NCI-H2196 (cell line): ENCODE results near the gene TCF7L1.
"Not testable (repeated sequence)": the region's sequence is repeated elsewhere in the genome, so short reads cannot be mapped to it uniquely, and the experiment has no call there.

ENCODE experiments used
- DNase-seq: peaks from one replicate; lab custom pipeline; 2025; ENCODE audit not compliant: unreplicated experiment; lab: John Stamatoyannopoulos, UW

TCF7L1 gene

DNA sequence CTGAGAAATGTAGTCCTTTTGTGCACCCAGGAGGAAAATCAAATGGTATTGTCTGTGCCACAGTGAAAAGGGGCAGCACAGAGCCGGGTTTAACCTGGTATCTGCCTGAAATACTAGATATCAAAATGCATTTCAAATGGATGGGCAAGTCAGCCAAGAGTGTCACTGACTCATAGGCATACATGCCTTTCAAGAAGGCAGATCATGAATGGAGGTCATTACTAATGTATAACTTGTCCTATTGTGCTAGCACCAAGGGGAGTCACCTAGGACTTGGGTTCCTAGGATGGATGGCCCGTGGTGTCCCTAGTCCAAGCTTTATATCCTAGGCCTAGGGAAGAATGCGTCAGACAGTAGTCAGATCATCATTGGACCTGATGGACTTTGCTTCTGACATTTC lies 49.9 kb downstream of the TCF7L1 start:
- no peak for DNase-seq

DNA sequence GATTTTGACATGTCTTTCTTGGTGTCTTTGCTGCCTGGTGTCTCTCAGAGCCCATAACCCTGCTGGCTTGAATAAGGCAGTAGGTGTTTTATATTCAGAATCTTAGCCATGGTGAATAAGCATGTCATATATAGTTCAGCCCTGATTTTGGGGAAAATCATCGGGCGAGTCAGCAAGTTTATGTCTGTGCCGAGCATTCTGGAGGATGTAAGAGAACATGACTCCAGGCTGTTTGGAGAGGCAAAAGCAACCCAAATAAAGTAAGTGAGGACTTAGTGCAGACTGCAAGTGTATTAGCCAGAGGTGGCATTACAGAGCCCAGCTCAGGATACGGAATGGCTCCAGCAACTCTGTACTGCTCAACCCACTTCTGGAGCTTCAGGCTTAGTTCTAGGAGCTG lies 50.3 kb downstream of the TCF7L1 start:
- no peak for DNase-seq

DNA sequence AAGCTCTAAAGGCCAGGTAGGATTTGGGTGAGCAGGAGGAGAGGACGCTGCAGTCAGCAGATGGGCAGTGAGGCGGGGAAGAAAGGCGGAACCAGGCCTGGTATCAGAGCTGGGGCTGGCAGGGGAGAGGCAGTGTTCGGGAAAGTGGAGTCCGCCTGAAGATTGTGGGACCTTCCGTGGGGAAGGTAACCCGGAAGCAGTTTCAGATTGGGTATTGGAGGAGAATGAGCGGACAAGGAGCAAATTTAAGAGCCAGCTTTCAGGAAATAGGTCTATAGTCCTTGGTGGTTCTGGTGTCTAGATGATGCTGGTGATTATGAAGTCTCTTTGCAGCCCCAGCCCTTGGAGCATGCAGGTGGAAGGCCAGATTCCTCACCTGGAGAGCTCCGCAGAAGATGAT lies 51.0 kb downstream of the TCF7L1 start:
- DNase-seq, result no peak

DNA sequence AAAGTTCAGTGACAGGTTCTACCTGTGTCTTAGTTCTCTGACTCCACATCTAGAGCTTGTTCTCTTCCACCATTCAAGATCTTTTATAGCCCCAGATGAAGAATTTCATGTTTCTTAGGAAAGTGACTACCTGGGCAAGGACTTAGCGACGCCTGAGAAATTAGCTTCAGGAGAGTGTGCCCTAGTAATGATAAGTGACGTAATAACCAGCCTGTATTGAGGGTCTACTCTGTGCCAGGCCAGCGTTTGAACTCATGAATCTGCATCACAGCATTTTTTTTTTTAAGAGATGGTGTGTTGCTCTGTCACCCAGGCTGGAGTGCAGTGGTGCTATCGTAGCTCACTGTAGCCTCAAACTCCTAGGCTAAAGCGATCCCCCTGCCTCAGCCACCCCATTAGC lies 51.8 kb downstream of the TCF7L1 start:
- DNase-seq, result no peak

DNA sequence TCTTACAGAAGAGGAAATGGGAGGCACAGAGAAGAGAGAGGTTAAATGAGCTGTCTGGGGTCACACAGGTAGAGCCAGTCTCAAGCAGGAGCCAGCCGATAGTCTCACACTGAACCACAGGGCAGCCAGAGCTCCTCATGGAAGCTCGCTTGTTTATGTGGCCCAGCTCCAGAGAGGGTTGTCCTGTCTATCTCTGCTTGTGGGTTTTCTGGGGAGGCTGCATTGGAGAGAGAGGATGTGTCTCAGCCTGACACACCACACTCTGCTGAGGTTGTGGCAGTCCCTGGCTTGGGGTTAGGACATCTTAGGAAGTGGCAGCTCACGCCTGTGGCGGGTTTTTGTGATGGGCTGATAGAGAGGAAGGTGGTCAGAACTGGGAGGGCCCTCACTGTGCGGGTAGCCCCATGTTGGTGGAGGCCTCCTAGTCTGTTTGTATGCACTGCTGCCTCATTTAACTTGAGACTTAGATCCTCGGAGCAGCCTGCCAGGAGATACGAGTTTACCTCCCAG lies 52.3 kb downstream of the TCF7L1 start:
- DNase-seq, result no peak

DNA sequence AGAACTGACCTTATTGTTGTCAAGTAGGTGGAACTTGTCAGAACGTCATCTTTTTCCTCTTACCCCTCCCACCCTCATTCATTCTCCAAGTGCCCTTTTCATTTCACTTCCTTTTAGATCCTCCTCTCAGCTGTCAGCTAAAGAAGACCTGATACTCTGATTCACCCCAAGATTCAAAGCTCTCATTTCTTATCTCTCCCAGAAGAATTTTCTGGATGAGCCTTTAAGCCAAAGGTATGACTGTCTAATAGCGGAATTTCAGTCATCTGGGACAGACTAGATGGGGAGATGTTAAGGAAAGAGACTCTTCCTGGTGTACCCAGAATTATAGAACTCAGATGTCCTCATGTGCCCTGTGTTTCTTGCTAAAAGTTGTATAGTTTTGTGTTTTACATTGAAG lies 53.9 kb downstream of the TCF7L1 start:
- no peak for DNase-seq

DNA sequence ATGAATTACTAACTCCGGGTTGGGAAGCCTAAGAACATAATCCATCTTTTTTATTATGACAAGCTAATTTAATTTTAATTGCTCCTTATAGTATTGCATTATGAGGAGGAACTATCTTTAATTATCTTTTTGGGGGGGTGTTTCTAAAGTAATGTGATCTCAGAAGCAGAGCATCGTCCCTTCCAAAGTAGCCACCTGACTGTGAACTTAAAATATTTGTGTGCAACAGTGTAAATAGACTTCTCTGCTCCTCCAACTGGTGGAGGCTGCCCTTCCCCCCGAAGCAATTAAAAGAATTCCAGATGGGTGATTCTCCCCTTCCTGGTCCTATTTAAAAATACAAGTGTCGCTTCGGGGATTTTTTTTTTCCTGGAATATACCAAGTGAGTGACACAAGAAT lies 55.7 kb downstream of the TCF7L1 start:
- no peak for DNase-seq

DNA sequence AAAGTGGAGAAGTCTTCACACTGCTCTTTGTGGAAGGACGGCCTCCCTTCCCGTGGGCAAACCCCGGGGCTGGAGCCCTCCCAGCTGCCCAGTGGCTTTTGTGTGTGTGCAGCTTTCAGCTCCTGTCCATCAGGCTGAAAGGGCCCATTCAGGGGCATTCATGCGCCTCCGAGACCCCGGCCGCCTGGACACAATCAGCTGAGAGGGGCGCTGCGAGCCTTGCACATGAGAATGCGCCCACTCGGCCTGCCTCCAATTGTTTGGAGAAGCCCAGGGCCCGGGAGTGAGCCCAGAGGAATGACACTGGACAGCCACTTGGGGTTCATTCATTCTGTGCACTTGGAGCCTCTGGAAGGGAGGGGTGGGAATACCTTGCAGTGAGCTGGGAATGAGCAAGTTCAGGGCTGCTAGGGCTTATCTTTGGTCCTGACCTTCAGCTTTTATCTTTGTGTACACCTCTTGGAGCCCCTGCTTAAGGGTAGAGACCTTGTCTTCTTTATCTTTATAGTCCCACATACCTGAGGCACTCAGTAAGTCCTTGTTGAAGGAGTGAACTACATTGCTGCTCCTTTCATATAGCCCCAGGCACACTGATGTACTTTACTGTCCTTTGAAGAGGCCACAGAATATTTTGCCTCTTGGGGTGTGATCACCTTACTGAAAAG lies 56.5 kb downstream of the TCF7L1 start:
- no peak for DNase-seq

DNA sequence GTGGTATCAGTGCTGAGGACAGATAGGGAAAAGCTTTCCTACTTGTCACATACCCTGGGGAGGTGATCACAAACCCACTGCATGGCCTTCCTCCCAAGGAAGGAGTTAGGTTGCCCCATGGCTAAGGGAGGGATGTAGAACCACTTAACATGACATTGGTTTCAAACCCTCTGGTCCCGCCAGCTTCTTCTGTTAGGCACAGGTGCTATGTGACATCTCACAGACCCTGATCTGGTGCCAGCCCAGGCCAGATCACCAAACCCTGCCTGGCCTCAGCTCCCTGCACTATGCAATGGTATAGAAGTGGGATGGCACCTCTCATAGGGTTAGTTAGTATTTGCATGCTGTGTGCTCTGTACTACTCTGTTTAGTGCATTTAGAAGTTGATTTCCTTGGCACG lies 58.0 kb downstream of the TCF7L1 start:
- no peak for DNase-seq

DNA sequence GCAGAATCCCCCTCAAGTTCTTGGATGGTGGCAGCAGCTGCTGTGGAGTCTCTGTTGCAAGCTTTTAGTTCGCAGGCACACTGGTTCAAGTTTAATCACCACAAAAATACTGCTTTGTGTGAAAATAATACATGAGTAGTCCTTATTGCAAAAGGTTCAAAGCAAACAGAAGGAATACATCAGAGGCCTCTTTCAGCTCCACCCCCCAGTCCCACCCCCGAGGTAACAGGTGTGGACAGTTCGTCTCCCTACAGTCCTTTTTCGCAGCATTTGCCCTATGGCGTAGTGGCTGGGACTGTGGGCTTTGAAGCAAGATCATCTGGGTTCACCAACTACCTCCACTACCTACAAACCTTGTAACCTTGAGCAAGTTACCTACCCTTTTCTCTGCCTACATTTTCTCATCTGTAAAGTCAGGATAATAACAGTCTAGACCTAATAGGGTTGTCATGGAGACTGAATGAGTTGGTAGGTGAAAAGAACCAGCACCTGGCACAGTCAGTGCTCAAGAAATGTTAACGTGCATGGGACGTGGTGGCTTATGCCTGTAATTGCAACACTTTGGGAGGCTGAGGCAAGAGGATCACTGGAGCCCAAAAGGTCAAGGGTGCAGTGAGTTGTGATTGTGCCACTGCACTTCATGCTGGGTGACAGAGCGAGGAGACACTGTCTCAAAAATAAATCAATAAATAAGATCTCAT lies 61.7 kb downstream of the TCF7L1 start:
- DNase-seq, result no peak

DNA sequence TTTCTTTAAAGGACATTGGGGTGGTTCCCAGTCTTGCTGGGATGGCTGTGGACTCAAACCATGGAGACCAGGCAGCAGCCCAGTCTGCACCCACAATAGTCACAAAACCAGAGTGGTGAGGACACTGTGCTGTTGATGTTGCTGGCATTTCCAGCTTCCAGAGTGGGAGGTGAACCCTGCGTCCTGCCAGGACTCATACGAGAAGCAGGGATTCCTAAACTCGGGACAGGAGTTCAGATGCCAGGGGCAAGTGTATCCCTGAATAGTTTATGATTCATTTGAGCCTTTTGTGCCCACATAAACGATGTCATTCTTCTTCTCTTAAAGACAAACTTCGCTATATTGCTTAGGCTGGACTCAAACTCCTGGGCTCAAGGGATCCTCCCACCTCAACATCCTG lies 62.8 kb downstream of the TCF7L1 start:
- DNase-seq, result no peak

DNA sequence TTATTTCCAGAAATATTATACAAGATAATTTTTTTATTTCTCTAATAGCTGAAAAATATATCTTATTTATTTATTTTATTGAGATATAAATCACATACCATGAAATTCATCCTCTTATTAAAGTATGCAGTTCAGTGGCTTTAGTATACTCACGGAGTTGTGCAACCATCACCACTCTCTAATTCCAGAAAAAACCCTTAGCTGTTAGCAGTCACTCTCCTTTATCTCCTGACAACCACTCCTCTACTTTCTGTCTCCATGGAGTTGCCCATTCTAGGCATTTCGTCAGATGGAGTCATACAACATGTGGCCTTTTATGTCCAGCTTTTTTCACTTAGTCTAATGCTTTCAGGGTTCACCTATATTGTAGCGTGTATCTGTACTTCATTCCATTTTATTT lies 66.5 kb downstream of the TCF7L1 start:
- DNase-seq, result no peak

DNA sequence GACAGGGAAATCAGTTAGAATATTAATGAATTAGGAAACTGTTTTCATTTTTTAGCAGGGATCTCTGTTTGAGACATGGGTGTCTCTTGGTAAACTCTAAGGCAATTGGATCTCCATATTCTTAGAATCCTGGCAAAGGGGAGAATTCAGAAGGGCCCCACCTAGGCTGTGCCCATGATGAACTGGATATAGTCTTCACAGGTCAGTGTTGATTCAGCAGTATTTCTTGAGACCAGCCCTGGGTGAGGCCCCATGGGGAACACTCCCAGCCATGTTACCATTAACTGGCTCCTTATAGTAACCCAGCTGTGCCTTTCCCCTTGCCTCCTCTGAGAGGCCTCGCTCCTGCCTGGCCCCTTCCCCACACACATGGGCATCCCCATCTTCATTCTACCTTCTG lies 76.7 kb downstream of the TCF7L1 start:
- no peak for DNase-seq

DNA sequence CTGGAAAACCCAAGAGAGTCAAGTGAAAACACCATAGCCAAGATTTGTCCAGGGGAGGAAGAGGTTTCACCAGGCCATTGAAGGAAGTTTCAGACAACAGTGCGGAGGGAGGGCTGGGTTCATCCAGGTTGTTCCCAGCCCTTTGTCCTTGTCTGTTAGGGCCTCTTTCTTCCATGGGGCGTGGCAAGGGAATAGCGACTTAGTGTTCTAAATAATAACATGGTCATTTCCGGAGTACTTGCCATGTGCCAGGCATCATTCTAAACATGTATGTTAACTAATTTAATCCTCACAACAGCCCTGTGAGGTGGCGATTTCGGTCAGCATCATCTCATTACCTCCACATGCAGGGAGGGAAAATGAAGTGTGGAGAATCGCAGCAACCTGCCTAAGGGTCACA lies 77.3 kb downstream of the TCF7L1 start:
- DNase-seq, result no peak

DNA sequence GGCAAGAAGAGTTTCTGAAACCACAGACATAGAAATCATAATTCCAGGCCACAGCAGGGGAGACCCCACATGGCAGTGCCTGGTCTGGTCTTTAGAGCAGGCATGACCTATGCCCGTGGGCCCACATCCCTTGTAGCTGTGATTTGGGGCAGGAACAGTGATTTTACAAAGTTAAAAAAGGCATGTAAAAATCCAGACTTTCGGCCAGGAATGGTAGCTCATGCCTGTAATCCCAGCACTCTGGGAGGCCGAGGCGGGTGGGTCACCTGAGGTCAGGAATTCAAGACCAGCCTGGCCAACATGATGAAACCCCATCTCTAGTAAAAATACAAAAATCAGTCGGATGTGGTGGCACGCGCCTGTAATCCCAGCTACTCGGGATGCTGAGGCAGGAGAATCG lies 78.4 kb downstream of the TCF7L1 start:
- DNase-seq, result not testable (repeated sequence)

DNA sequence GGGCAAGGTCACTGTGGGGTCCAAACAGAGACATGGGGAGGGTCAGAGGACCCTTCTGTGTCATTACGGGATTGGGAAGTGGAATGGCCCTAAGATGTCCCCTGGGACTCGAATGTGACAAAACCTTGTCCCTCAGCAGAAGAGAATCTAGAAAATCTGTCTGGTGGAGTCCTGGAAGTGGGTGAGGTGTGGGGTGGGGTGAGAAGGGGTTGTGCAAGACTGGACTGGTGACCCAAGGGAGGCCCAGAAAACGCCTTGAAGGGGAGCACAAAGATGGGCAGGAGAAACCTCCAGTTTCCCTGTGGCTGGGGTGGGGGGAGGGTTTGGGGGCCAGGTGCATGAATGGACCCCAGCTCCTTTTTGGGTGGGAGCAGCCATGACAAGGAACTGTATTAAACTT lies 79.6 kb downstream of the TCF7L1 start:
- no peak for DNase-seq

DNA sequence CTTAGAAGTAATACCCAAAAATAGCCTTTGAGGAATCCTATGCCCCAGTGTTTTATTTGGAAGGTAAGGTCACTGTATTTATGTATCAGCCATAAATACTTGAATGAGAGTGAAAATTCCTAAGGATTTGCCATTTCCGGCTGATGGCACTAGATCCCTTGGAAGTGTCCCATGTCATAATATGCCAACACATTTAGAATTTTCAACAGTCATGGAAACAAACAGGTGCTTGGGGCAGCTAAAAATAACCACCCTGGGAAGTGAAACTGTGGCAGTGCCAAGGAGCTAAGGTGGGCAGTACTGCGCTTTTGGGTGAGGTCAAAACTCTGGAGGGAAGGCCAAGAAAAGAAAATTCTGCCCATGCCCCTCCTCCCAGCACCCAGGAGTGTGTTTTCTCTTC lies 80.2 kb downstream of the TCF7L1 start:
- no peak for DNase-seq

DNA sequence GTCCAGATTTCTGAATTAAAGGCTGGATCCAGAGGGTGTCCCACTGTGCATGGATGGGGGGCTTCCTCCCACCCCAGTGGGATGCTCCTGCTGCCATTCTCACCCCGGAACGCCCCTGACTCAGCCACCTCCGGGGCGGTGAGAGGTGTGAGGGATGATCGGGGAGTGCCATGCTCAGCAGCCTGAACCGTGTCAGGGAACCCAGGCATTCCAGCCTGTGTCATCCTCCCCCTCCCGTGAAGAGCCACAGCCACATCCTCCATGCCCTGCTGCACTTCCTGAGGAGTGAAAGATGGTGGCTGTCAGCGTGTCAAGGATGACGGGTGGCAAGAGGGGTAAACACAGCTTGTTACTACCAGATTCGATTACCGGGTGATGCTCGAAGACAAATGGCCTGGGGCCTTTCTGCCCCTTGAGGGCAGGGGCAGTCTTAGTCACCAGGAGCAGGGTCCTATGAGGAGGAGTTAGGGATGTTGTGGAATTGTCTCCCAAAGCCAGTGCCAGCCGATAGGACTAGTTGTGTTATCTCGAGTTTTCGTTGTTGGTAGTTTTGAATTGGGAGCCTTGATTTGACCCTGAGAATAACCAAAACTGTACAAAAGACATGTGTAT lies 80.8 kb downstream of the TCF7L1 start:
- no peak for DNase-seq

DNA sequence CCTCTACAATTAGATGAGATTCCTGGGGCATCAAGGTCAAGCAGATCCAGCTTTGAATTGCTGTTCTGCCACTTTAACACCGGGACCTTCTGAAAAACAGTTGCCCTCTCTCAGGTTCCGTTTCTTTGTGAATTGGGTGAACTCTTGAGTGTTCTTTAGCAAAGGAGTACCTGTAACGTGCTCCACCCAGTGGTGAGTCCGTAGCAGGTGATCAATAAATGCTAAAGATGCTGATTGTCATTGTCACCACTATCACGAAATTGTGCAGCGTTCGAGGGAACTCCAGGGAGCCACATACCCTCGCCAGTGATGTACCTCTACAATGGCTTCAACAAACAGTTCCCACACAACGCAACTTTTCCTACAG lies 81.9 kb downstream of the TCF7L1 start:
- DNase-seq, result no peak

DNA sequence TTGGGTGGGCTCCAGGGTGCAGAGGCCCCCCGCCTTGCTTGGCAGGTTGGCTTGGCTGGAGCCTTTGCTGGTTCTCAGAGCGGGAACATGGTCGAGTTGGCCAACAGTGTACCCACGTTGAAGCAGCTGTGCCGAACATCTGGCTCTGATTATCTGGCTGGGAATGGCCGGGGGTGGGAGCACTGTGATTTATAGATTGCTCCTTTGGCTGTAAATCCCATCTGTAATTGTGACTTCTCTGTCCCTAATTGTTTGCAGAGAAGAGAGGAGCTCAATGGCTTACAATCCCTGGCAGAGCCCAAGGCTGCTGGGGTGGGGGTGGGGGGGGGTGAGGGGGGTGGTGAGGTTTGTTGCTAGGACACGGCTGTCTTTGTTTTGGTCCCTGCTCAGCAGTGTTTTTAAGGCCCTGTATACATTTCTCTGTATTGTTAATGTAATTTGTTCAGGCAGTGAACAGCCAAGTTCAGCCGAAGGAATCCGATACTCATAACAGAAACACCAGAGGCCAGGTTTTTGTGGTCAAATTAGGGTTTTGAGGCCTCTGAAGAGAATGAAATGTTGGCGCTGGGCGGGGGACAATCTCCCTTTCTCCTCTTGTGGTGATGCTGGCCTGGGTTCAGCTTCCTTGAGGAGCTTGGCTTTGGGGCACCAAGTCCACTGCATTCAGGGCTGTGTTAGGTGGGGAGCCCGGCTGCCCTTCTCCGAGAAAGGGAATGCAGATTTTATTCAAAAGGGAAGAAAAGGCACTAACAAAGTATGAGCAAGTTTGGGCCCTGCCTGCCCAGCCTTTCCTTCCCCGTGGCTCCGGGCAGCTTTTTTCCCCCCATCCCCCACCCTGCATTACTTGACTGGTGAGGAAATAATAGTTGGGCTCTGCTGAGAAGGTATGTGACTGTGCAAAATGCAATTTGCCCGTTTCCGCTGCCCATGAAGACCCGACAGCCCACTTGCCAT lies 82.5 kb downstream of the TCF7L1 start:
- DNase-seq, result peak; percentile 19

DNA sequence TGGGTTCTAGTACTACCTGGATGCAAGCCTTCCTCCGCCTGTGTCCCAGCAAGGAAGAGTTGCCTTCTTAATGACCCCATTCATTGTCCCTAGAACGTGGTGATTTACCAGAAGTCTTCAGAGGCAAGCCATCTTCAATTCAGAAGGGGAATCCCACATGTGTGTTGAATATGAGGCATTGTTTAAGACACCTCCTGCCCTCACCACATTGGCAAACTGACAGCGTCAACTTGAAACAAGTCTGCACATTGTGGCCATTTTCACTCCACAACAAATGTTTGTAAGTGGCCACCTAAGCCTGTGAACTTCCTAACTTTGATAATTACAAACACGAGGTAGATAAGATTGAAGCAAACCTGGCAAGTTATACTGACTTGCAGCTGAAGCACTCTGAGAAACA lies 83.7 kb downstream of the TCF7L1 start:
- DNase-seq, result no peak
